Keratinocyte (primary cell): Measurements from ENCODE around the gene DIP2C.

Source experiments
- CTCF ChIP-seq, 3 experiments: IDR thresholded peaks in 1 of 3; conservative IDR thresholded peaks in 1 of 3; optimal IDR thresholded peaks in 1 of 3; 2 replicates in 2 of 3; 3 replicates in 1 of 3; pipeline versions ENCODE3 to v1.5.1; 2011; ENCODE audit warnings: low read length in 3 of 3, mild to moderate bottlenecking in 3 of 3, moderate library complexity in 2 of 3, control low read depth in 1 of 3, inconsistent platforms in 1 of 3; ENCODE audit not compliant: insufficient read depth in 2 of 3; ENCODE audit errors: extremely low read depth in 1 of 3
- EZH2 ChIP-seq: IDR thresholded peaks from one replicate; pipeline ENCODE4 v1.6.1; 2012; ENCODE audit warnings: inconsistent platforms, mild to moderate bottlenecking, low read length, moderate library complexity

- TF ChIP-seq CTCF (optimal IDR thresholded peaks at IDR 0.05 in 1 of 3, IDR thresholded peaks at IDR 0.05 in 1 of 3, conservative IDR thresholded peaks at IDR 0.05 in 1 of 3; ENCODE audit: extremely low read depth in 1 of 3, insufficient read depth in 2 of 3, low read length in 3 of 3), result no peak
- TF ChIP-seq EZH2, result no peak
Observed at GRCh38 chr10:650441-650851, 39.0 kb downstream of the DIP2C start.
